ENCODE results near the gene MTX1. TPM values are rescaled to one million over a fixed set of nuclear protein-coding genes. Genes with fewer than 3 reads are reported as not detected.
"Not testable (repeated sequence)": the region's sequence is repeated elsewhere in the genome, so short reads cannot be mapped to it uniquely, and the experiment has no call there.

The MTX1 gene
- polyA plus RNA-seq, 6 donors from 2014 or later: 35.5 to 49.1 (median 42.0) TPM

DNA sequence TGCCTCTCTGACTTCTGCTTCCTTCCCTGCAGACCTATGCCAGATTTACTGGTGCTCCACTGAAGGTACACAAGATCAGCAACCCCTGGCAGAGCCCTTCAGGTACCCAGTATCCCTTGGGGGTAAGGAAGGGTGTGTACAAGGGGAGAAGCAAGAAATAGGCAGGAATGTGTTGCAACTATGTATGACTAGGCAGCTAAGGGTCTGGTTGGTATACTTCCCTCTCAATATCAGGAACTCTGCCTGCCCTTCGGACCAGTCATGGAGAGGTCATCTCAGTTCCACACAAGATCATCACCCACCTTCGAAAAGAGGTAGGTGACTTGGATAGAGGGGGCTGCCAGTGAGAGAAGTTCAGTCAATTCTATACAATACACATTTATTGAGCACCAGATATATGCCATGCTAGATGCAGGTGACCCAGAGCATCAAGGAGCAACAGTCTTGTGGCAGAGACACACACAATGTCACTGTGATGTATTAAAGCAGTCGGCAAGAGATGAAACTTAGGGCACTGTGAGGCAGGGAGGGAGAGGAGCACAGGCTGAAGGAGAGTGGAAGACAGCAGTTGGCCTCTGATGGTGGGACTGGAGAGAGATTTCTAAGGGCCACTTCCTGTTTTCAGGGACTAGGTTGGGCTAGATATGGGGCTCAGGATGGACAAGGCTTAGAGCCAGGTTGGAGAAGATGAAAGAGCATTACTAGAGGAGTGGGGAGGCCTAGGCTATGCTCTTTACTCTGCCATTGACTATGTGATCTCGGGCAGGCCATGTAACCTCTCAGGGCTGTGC is 2.0 kb downstream of the MTX1 start:
- Mint-ChIP-seq H3K27me3 (no peaks in the 10 kb centered on the region), H3K27ac (peak overlapping the region in 4 of 6 donors; percentile 14 to 42 (median 28)), H3K36me3 (no peaks in the 10 kb centered on the region), H3K4me3 (peak overlapping the region; percentile 18 to 95 (median 51)), H3K4me1 (peaks cover 17 to 26% (median 20%) of the 10 kb centered on the region in 3 donors), H3K9me3 (no peaks in the 10 kb centered on the region)
- DNase-seq (no peak), ATAC-seq (ENCODE audit: low read depth in 2 of 2) (no peak)

DNA sequence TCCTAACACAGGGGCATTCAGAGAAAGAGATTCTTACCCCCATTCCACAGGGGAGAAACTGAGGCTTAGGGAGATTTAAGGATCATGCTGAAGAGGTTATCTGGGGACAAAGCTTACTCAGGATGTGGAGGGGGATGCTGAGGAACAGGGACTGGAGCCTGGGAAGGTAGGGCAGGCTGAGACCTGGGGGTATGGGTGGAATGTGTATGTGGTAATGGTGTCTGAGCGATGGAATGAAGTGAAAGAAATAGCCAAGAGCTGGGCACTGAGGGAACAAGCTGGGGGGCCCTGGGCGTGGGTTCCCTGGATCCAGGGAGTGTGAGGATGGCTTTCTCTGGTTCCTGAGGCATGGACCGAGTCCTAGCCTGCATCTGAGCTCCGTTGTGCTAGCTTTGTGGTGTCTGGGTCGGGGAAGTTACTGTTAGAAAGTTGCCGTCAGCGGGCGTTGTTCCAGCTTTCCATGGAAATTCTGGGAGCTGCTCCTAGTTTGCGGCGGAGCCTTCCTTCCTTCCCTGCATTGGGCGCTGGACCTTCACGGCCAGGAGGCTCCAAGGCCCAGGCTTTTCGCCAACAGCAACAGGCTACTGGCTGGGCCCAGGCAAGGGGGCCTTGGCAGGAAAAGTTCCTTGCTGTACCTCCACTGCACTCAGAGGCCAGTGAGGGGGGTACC is 3.0 kb downstream of the MTX1 start:
- H3K36me3 Mint-ChIP-seq; H3K27me3 Mint-ChIP-seq; H3K27ac Mint-ChIP-seq; ATAC-seq (ENCODE audit: low read depth in 2 of 2); DNase-seq; H3K9me3 Mint-ChIP-seq: not testable (repeated sequence)
- Mint-ChIP-seq H3K4me3 (peak overlapping the region in 4 of 8 donors; percentile 30 to 95 (median 56)), H3K4me1 (peaks cover 17 to 26% (median 20%) of the 10 kb centered on the region in 3 donors)

DNA sequence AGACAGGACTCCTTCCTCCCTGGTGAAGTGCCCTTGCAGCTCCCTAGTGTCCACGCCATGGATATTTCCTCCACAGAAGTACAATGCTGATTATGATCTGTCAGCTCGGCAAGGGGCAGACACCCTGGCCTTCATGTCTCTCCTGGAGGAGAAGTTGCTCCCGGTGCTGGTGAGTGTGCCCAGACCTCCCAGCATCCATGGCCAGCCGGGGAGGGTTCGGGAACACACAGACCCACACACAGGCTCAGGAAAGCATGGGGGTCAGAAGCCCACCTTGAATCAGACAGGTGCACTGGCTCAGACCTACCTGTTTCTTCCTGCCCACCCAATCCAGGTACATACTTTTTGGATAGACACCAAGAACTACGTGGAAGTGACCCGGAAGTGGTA is 3.6 kb downstream of the MTX1 start:
- not testable (repeated sequence) for H3K9me3 Mint-ChIP-seq; H3K4me3 Mint-ChIP-seq; DNase-seq; ATAC-seq (ENCODE audit: low read depth in 2 of 2); H3K36me3 Mint-ChIP-seq; H3K27me3 Mint-ChIP-seq; H3K27ac Mint-ChIP-seq
- peaks cover 12 to 22% (median 17%) of the 10 kb centered on the region in 3 donors for H3K4me1 Mint-ChIP-seq

DNA sequence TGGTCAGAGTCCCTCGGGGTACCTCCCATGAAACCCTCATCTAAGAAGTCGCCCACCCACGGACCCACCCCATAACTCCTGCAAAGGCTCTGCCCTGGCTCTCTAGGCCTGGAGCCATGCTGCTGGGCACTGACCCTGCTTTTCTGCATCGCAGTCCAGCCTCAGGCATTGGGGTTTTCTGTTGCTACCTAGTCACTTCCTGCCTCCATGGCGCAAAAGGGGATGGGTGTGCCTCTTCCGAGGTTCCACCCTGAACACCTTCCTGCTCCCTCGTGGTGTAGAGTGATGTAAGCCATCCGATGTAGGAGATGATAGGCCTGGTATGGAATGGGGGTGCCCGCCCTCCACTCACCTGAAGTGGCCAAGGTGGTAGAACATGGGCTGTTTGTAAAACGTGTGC is 6.2 kb downstream of the MTX1 start:
- not testable (repeated sequence) for H3K4me1 Mint-ChIP-seq; ATAC-seq (ENCODE audit: low read depth in 2 of 2); H3K4me3 Mint-ChIP-seq; H3K27me3 Mint-ChIP-seq; DNase-seq; H3K9me3 Mint-ChIP-seq; H3K36me3 Mint-ChIP-seq; H3K27ac Mint-ChIP-seq

DNA sequence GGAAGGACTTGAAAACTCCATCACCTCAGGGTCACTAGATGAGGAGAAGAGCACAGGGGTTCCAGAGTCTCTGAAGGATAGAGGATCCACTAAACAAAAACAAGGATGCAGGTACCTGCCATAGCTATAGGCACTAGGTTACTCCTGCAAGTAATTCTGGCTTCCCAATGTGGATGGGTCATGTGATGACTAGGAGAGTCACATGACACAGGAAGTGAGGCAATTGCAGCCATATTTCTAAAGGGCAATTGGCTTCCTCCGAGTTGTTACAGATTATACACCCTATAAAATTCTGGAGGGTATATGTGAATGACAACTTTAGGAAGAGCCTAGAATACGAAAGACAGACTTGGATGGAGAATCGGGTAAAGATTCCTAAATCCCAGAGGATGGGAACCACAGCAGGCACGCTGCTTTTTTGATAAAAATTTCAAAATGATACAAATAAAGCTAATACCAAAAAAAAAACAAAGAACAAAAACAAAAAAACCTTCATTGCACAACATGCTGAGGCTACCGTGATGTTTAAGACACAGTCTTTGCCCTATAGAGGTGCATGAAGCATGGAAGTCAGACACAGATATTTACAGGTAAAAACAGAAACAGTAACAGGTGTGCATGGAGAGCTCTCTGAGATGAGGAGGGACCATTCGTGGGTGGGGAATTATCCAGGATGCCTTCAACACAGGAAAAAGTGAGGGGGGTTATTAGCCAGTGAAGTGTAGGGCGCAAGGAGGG is 10.5 kb downstream of the MTX1 start:
- Mint-ChIP-seq H3K4me1 (peaks cover 7 to 20% (median 10%) of the 10 kb centered on the region in 3 donors), H3K9me3 (no peaks in the 10 kb centered on the region), H3K4me3 (no peak overlapping the region), H3K36me3 (no peaks in the 10 kb centered on the region), H3K27ac (no peak overlapping the region), H3K27me3 (no peaks in the 10 kb centered on the region)
- ATAC-seq (ENCODE audit: low read depth in 2 of 2): no peak
- DNase-seq: no peak

DNA sequence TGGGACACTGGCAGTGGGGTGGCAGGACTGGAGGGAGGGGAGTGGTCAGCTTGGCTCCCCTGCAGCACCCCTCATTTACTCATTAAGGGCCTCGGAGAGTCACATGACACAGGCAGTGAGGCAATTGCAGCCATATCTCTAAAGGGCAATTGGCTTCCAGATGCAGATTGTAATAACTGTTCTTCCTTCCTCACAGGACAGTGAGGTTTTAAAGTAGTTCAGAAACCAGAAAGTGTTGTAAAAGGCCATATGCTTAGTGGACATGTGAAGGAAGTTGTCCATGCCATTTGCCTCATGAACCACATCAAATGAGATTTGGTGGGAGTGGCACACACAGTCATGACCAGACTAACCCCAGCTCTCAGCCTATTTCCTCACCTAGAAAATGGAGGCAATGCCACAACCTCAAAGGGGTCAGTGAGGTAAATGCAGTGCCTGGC is 11.1 kb downstream of the MTX1 start:
- Mint-ChIP-seq H3K9me3 (no peaks in the 10 kb centered on the region), H3K36me3 (no peaks in the 10 kb centered on the region), H3K4me3 (no peak overlapping the region), H3K27me3 (no peaks in the 10 kb centered on the region), H3K4me1 (peaks cover 12 to 26% (median 14%) of the 10 kb centered on the region in 3 donors), H3K27ac (no peak overlapping the region)
- no peak for ATAC-seq (ENCODE audit: low read depth in 2 of 2)
- DNase-seq: no peak

DNA sequence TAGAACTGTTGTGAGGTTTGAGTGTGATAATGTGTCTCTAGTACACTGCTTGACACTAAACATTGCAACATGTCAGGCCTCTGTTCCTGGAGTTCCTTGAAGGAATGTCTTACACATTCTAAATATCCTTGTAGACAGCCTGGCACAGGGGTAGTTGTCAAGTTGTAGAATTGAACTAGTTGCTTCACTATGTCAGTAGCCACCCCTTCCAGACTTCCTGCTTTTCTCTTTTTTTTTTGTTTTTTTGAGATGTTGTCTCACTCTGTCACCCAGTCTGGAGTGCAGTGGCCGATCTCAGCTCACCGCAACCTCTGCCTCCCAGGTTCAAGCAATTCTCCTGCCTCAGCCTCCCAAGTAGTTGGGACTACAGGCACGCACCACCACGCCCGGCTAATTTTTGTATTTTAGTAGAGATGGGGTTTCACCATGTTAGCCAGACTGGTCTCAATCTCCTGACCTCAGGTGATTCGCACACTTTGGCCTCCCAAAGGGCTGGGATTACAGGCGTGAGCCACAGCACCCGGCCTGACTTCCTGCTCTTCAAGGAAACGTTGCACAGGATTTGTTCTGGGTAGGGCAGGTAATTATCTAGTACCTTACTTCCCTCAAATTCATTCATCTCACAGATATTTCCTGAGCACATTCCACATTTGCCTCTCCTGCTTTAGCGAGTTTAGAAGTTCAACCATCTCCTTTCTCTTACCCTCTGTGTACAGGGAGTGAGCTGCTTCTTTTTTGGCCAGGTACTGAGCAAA is 11.9 kb downstream of the MTX1 start:
- H3K36me3 Mint-ChIP-seq; DNase-seq; H3K27ac Mint-ChIP-seq; H3K9me3 Mint-ChIP-seq; ATAC-seq (ENCODE audit: low read depth in 2 of 2); H3K4me3 Mint-ChIP-seq; H3K27me3 Mint-ChIP-seq: not testable (repeated sequence)
- H3K4me1 Mint-ChIP-seq: peaks cover 16 to 32% (median 18%) of the 10 kb centered on the region in 3 donors

DNA sequence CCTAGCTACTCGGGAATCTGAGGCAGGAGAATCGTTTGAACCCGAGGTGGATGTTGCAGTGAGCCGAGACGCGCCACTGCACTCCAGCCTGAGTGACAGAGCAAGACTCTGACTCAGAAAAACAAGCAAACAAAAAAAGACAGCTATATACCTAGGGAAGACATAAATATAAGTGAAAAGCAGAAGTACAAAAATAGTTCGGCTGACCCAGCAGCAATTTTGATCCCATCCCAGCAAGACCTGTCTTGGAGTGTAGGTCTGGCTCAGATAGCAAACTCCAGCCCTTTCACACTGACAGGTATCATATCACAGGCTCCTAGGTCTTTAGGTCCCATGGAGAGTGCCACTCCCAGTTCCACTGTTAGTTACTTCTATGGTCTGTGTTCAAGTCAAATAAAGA is 14.6 kb downstream of the MTX1 start:
- no peaks in the 10 kb centered on the region for H3K27me3 Mint-ChIP-seq
- H3K36me3 Mint-ChIP-seq: no peaks in the 10 kb centered on the region
- peaks cover 28 to 58% (median 34%) of the 10 kb centered on the region in 3 donors for H3K4me1 Mint-ChIP-seq
- H3K4me3 Mint-ChIP-seq: no peak overlapping the region
- DNase-seq: no peak
- no peaks in the 10 kb centered on the region for H3K9me3 Mint-ChIP-seq
- H3K27ac Mint-ChIP-seq: peak overlapping the region in 3 of 6 donors; percentile 35 to 56 (median 47)
- no peak for ATAC-seq (ENCODE audit: low read depth in 2 of 2)

DNA sequence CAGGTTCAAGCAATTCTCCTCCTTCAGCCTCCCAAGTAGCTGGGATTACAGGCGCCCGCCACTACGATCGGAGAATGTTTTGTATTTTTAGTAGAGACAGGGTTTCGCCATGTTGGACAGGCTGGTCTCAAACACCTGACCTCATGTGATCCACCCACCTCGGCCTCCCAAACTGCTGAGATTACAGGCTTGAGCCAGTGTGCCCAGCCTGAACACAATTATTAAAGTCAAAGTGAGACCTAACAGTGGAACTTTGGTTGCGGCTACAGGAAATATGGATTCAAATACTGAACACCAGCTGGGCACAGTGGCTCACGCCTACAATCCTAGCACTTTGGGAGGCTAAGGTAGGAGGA is 16.9 kb downstream of the MTX1 start:
- H3K4me3 Mint-ChIP-seq: peak overlapping the region in 4 of 8 donors; percentile 25 to 99 (median 42)
- ATAC-seq (ENCODE audit: low read depth in 2 of 2); H3K36me3 Mint-ChIP-seq; H3K27ac Mint-ChIP-seq; DNase-seq; H3K27me3 Mint-ChIP-seq; H3K9me3 Mint-ChIP-seq: not testable (repeated sequence)
- H3K4me1 Mint-ChIP-seq: peaks cover 29 to 52% (median 33%) of the 10 kb centered on the region in 3 donors

DNA sequence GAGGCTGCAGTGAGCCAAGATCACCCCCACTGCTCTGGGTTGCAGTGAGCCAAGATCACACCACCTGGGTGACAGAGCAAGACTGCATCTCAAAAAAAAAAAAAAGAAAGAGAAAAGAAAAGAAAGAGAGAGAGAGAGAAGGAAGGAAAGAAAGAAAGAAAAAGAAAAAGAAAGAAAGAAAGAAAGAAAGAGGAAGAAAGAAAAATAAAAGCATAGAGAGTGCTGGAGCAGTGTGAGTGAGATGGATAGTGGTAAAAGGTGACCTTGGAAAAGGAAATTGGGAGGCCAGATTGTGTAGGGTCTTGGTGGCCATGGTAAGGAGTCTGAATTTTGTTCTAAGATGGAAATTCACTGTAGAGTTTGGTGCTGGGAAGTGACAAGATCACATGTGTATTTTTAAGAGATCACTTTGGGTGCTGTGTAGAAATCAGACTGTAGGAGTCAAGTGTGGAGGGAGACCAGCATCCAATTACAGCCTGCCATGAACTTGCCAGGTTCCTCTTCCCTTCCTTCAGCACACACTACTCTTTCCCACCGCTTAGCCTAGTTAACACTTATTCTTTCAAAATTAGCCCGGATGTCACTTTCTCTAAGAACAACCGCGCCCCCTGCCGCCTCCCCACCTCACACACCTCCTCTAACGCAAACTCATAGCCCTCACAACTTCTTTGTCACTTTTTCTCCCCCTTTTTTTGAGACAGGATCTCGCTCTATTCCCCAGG is 17.9 kb downstream of the MTX1 start:
- H3K27ac Mint-ChIP-seq: peak overlapping the region; percentile 56 to 94 (median 86)
- ATAC-seq (ENCODE audit: low read depth in 2 of 2) (peak; percentile 57 to 59), DNase-seq (peak; percentile 80)
- H3K36me3 Mint-ChIP-seq: no peaks in the 10 kb centered on the region
- no peaks in the 10 kb centered on the region for H3K27me3 Mint-ChIP-seq
- peaks cover 29 to 52% (median 33%) of the 10 kb centered on the region in 3 donors for H3K4me1 Mint-ChIP-seq
- H3K4me3 Mint-ChIP-seq: peak overlapping the region; percentile 83 to 99 (median 90)
- H3K9me3 Mint-ChIP-seq: no peaks in the 10 kb centered on the region

DNA sequence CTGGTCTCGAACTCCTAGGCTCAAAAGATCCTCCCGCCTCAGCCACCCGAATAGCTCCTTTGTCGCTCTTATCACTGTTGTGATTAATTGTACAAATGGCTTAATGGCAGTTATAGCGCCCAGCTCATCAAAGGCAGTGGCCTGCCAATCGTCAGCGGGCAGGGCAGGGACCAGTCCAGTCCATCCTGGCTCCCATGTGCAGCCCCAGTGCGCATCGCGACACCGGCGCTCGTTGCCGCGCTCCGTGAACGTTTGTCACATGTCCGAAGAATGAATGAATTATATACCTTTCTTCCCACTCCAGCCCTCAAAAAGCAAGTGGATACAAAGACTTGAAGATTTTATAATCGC is 18.4 kb downstream of the MTX1 start:
- Mint-ChIP-seq H3K27ac (peak overlapping the region; percentile 56 to 94 (median 86)), H3K4me3 (peak overlapping the region; percentile 83 to 99 (median 90)), H3K4me1 (peaks cover 29 to 51% (median 33%) of the 10 kb centered on the region in 3 donors), H3K36me3 (no peaks in the 10 kb centered on the region), H3K27me3 (no peaks in the 10 kb centered on the region), H3K9me3 (no peaks in the 10 kb centered on the region)
- ATAC-seq (ENCODE audit: low read depth in 2 of 2): peak; percentile 1 to 4
- DNase-seq: no peak

DNA sequence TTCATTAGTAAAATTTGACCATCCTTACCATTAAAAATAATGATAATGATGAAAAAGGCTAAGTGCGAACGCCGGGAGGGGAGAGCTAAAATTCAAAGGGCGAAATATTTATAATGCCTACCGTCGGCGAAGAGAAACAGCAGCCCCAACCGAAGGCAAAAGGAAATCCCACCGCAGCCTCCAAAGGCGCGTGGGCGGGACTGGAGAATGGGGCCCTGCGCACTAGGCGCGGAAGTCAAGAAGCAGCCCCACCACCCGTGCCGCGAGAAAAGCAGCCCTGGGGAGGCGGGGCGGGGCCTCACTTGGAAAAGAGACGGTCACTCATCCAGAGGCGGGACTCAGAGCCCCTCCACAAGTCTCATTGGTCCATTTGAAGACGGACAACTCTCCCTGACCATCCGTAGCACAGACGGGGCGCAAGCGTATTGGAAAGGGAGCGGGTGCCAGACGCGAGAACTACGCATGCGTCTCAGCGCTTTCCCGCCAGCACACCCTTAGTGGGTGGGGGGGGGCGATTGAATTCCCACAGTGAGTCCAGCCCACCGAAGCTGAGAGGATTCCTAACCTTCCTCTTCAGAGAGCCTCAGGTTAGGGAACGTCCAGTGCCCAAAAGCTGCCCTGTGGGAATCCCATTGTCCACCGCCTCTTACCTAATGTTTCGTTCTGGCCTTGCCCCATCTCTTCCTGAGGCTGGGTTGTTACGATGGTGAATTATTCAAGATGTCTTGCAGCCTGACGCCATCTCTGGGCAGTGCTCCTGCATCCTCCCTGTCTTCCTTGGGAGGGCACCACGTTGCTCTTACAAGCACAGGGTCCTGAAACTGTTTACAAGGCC is 19.0 kb downstream of the MTX1 start:
- peak; percentile 88 to 91 for ATAC-seq (ENCODE audit: low read depth in 2 of 2)
- peak overlapping the region; percentile 56 to 96 (median 94) for H3K27ac Mint-ChIP-seq
- peak; percentile 97 for DNase-seq
- peak overlapping the region; percentile 83 to 99 (median 90) for H3K4me3 Mint-ChIP-seq
- H3K36me3 Mint-ChIP-seq: no peaks in the 10 kb centered on the region
- H3K27me3 Mint-ChIP-seq: no peaks in the 10 kb centered on the region
- H3K9me3 Mint-ChIP-seq: no peaks in the 10 kb centered on the region
- peaks cover 29 to 47% (median 33%) of the 10 kb centered on the region in 3 donors for H3K4me1 Mint-ChIP-seq

All from naive B cell (primary cell).